HG03457 (cell line): Measurements from ENCODE around the gene TTLL11.

Source experiments
- ATAC-seq: cut with Tn5 transposase; IDR thresholded peaks from one replicate; pipeline ENCODE4 v1.9.1; 2021; ENCODE audit warnings: moderate number of reproducible peaks; ENCODE audit not compliant: unreplicated experiment

TTLL11 gene

DNA sequence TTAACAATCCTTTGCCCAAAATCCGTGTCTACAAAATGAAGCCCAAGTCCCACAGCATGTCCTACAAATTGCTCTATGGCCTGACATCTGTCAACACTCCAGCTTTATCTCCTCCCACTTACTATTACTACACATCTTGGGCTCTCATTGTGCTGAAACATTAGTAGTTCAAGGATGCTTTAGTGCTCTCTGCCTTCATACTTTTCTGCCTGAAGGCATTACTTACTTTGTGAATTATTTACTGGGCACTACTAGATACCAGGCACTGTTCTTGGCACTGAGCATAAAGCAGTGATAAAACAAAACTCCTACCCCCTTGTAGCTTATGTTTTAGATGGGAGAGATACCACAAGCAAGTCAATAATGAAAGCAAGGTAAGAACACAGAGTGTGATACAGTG lies 113.4 kb downstream of the TTLL11 start:
- no peak for ATAC-seq

DNA sequence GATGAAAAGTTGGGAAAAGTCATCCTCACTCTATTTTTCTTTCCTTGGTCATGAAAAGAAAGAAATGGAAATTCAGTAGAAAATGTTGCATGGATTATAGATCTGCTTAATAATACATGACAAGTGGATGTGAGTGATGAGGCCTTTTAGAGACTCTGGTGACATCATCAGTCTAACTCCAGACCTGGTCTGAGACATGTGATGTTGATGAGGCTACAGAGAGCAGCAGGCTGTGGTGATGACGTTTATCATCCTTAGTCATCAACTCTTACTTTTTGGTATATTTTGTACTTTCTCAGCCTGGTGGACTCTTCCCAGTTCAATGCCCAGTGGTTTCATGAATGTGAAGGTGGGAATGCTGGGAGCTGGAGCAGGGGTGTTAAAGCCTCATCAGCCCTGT lies 116.4 kb downstream of the TTLL11 start:
- ATAC-seq: no peak

DNA sequence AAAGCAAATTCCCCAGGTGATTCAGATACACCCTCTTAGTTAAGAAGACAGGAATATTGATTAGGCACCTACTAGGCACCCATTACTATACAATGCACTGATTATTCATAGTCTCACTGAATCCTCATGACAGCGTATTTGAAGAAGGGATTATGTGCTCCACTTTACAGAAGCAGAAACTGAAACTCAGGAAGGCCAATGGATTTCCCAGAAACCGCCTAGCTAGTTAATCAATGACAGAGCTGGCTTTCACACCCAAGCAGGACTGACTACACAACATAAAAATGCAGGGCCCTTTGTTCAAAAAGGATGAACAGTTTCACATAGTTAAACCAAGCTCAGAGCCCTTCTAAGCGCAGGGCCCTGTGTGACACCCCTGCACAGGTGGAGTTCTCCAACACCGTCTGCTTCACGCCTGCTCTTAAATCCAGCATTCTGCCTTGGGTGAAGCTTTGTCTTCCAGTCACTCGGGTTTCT lies 117.3 kb downstream of the TTLL11 start:
- ATAC-seq: no peak

DNA sequence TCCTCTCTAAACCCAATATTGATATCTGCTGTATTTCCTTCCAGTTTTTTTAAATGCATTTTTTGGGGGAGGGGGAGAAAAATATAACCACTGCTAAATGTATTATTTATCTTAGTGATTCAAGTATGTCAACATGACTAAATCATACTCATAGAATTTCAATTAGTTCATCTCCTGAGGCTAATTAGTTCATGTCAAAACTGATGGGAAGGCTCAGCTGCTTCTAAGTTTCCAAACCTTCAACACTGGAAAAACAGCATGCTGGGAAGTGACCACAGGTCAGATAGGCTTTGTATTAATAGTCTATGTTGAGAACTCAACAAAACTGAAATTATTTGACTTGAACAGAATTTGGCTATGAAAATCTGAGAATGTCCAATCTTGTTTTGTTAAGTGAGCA lies 118.7 kb downstream of the TTLL11 start:
- no peak for ATAC-seq

DNA sequence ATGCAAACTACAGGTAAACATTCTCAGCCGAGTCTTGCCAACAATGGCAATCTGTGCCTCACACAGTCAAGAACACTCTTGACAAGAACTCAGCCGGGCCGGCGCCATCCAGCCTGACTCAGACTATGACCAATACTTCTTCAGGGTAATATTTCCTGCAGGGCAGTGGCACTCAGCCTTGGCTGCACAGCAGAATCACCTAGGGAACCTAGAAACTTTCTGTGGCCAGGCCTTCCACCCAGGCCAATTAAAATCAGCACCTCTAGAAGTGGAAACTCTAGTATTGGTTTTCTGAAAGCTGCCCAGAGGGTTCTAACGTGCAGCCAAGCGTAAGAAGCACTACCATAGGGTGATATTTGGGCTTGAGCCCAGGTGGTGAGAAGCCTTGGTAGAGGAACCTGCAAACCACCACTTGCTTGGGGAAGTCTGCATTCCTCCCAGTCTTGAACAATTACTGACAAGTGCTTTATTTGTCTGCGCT lies 120.6 kb downstream of the TTLL11 start:
- peak; percentile 77 for ATAC-seq

DNA sequence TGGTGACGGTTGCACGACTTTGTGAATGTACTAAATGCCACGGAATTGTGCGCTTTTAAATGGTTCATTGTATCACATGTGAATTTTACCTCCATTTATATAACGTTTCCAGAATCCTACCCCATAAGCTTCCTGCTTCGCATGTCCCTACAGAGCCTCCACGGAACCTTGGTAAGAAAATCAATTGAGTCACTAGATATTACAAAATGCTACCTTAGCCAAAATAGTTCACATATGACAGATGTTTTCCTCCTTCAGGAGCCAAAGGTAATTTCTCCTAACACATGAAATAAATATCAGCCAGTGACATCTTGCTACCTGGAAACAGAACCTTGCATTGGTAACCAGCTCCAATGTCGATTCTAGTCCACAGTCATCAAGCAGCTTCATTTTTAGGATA lies 125.1 kb downstream of the TTLL11 start:
- no peak for ATAC-seq

DNA sequence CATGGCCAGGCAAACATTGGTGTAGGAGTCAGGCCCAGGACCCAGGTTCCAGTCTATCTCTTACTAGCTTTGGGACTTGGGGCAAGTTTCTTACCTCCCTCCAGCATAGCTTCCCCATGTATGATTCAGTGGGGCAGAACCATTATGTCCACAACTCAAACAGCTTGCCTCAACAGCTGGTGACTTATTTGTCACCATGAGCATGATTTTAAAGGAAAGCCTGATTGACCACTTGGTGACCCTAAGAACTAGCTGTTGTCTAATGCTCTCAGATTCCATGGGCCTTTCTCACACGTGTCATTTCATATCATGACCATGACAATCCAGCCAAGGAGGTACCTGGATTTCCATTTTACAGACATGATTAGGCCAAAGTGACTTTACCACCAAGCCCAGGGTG lies 126.4 kb downstream of the TTLL11 start:
- ATAC-seq: no peak

DNA sequence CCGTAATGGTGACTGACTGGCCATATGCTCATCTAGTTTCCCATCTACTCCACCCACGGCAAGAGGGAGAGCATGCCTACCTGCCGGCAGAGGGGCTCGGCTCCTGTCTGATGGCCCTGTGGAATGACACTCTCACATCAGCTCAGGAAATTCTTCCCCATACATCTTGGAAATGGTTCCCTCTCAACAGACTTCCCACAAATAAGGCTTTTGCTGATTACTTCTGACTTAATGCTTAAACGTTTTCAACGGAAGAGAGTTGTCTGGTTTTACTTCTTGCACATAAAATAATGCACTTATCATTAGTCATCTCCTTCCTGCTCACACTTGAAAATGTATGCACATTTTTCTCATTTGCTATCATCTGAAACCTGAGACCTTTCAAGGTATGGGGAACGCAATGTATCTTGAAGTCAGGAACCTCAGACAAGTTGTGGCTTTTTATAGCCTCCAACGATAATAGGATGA lies 129.5 kb downstream of the TTLL11 start:
- ATAC-seq: no peak

DNA sequence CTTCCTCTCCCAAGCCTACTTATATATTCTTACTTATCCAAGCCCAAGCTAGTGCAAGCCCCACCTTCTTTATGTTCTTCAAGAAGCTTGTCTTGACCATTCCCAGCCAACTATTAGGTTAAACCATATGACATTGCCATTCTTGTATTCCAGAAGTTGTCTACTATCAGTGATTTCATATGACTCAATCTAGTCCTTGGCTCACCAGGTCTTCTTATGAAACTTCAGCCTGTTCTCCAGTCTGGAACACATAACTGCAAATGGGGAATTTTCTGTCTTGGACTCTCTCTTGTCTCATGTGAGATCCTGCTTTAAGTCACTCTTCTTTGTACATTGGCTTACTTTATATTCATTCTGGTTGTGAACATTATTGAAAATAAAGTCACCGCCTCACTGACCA lies 130.7 kb downstream of the TTLL11 start:
- ATAC-seq: no peak

DNA sequence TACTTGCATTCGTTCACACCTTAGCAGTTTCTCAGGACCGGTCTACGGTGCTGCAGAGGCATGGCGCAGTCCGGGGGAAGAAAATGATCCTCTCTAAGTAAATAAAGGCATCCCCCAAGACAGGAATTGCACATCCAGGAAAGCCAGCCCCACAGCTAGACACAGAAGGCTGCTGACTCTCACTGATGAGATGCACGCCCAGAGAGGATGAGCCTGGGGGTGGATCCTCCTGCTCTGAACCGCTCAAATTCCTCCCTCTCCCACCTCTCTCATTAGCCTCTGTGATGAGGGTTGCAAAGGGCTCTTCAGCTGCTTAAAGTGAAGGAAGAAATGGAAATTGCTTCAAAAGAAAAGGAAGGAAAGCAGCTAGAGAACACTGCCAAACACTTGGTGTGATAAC lies 132.4 kb downstream of the TTLL11 start:
- ATAC-seq: no peak

DNA sequence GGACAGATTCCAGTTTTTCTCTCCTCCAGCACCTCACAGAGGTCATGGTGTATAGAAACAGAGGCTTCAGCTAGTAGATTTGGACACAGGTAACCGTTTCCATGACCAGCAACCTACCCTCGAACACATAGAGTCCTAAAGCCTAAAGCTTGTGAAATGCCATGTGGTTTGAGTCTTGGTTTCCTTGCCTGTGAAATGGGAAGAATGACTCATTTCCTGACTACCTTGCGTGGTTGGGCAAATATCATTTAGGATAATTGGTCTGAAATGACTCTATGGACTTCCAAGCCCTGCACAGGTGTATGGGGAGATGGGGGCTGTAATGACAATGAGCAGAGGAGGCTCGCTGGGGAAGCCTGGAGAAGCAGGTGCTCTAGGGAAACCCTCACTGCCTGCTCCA lies 134.6 kb downstream of the TTLL11 start:
- ATAC-seq: no peak

DNA sequence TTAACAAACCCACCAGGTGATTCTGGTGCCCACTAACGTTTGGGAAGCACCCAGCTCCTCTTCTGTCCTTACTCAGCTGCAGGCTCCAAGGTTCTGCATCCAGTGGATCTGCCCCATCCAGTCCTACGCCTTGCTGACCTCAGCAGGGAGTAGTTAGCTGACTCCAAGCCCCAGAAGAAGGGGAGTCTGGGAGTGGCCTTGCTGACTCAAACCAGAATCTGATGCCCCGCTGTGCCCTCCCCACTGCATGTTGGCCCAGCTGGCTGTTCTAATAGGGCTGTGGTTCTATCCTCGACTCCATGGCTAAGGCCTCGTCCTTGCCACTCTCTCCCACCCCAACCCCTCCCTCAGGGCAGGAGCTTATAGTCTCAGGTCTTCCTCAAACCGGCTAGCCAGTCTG lies 136.3 kb downstream of the TTLL11 start:
- no peak for ATAC-seq

DNA sequence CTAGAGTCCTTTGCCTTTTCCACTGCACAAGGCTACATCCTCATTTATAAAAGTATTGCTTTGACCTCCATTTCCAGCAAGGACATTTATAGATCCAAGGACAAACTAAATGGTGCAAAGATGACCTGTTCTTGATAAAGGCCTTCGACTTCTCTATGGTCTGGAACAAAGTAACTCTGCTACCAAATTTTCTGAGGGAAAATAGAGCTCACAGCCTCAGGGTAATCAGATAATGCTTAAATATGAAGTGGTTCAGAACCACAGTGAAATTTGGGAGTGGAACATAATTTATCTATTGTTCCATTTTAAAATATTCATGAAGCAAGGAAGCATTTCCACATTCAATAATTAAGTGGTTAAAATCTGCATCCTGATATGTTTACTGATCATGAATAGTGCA lies 137.5 kb downstream of the TTLL11 start:
- ATAC-seq: no peak

DNA sequence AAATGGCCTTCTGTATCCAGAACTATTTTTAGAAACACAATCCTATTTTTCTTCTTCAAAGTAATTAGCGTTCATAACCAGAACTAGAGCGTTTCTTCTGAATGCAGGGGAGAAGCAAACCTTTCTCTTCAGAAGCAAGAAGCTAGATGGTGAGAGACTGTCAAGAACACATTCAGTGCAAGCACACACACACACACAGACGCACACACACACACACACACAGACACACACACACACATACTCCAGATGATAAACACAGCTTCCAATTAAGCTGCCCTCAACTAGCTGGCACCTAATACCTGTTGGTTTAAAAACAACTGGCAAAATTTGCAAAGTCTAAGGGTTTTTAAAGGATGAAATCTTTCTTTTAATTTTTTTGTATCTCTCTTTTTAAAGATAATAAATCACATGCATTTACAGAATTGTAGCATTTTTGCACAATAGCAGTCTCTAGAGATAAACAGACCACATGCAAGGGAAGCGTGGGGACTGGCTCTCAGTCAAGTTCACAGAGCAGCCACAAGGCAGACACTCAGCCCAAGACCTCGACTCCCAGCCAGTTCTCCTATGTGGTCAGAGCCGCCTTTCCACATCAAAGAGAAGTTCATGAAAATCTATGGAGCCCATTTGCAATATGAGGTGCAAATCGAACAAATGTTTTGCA lies 138.5 kb downstream of the TTLL11 start:
- no peak for ATAC-seq

DNA sequence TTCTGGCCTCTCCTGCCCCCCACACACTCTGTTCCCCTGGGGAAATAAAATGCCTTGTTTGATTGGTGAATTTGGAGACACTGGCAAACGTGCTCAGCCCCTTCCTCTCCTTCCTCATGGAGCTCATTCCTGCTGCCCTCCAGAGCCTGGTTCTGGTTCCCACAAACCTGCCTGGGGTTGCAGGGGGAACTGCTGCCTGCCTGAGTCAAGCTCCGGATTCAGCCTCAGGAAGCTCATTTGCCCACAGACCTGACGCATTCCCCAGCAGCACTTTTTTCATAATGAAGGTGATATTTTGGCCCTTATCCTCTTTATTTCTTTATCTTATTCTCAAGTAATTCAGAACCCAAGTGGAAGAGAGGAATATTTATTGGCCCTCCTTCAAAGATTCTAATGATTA lies 140.5 kb downstream of the TTLL11 start:
- no peak for ATAC-seq

DNA sequence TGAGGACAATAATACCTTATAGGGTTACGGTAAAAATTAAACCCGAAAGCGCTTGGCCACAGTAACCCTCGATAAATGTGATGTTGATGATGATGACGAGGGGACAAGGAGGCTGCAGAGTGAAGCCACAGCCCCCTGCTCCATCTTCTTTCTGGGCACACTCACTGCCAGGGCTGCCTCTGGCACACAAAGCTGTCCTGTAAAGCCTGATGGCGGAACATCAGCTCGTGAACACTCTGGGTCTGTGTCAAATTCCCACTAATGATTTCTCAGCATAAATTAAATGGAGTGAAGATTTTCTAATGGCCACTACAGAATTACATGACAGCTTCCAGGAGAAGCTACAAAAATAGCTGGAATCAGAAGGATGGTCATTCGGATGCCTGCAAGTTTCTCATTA lies 142.2 kb downstream of the TTLL11 start:
- ATAC-seq: no peak

DNA sequence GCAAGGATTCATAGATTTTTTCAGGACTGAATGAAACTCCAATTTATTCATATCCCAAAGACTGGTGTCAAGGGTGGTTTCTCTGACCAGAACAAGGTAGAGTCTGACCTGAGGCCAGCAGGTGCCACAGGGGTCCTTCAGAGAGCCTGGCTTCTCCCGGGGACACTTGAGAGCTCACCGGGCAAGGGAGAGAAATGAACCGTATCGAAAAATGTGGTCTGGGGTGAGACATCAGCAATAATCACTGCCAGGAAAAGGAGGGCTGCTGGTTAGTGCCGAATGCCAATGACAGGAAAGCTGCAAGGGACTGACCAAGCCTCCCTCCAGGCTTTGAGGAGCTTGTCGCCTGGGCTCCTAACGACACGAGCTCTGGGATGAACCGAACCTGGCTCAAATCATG lies 142.7 kb downstream of the TTLL11 start:
- ATAC-seq: no peak

DNA sequence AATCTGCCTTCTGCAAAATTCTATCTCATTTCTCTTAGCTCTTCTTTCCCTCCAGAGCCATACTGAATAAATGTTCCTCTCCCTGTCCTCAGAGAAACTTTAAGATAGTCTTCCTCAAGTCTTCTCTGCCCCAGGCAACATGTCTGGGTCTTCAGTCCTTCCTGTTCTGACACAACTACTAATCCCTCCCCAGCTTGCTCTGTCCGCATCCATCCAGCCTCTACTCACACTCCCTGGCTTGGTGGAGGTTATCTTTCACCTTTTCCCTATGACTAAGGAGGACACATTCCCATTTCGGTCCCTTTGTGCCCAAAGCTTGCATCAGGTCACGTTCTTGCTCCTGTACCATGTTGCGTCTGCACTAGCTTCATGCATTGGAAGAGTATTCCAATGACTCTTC lies 143.3 kb downstream of the TTLL11 start:
- no peak for ATAC-seq

DNA sequence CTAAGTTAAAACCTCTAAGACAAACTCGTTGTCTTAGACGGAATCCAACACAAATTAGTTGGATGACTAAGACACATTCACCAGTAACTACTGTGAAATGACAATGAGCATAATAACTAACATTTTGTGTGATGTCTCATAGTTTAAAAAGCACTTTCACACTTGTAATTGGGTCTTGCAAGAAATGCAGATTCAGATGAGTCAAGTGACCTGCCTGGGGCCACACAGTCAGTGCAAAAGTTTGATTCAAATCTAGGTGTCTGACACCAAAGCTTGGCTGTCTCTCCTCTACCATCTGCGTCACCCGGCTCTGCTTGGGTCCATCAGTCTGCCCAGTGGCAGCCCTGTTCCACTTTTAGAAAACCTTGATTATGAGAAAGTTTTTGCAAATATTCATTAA lies 143.7 kb downstream of the TTLL11 start:
- ATAC-seq: no peak

DNA sequence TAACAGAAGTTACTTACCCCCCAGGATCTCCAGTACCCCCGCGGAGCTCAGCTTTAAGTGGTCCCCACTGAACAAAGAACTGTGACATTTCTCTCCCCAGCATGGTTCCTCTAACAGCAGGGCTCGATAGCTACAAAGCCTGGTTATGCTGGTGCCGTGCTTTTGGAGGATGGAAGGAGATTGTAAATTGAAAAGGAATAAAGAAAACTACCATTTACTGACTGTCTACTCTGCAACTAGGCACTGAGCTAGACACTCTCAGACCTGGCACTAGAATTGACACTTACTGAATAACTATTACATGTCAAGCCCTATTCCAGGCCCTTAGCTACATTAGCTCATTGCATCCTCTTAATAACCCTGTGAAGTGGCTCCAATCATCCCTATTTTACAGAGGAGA lies 145.3 kb downstream of the TTLL11 start:
- ATAC-seq: no peak

DNA sequence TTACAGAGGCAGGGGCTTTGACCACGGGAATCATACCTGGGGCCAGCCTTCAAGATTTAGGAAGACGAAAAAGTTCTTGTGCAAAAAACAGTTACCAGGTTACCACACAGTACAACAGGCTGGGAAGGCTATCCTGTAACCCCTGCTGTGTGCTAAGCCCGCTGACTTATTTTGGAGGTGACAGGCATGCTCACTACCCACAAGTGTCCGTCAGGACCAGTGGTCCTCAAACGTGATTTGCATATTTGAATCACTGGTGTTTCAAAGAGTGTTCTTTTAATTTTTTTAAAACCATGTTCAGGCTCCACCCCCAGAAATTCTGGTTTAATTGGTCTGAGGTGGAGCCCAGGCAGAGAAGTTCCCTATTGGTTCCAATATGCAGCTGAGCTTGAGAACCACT lies 146.6 kb downstream of the TTLL11 start:
- no peak for ATAC-seq

DNA sequence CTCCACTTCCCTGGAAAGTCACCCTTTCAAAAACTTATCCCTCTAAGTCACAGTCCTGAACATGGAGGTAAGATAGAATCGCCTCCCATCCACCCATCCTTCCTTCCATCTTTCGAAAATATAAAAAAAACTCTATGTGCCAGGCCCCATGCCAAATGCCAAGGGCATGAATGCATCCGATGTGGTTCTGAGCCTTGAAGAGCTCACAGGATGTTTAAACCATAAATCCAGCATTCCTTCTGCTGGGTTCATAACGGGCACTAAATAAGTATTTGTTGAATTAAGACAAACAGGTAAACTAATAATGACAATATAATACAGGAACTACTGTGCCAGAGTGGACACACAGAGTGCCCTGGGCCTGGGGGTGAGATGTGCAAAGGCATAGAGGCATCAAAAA lies 147.3 kb downstream of the TTLL11 start:
- no peak for ATAC-seq

DNA sequence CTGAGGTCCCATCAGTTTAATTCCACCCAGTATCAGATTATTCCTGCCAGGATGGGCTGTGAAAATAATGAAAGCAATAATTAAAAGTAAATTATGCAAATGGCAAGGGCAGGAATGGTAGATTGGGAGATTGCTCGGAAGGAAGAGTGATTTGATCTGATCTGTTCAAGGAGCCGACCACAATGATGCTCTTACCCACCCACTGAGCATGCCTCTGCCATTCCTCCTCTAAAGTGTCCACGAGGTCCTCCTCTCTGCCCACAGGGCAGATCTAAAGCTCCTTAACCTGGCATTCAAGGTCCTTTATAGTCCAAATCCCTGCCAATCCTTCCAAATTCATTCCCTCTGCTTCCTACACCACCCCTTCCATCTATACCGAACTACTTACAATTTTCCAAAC lies 147.8 kb downstream of the TTLL11 start:
- ATAC-seq: no peak
